Osteoblast (primary cell): ENCODE data around the gene NRDE2. TPM values are rescaled to one million over a fixed set of nuclear protein-coding genes. Genes with fewer than 3 reads are reported as not detected.

ENCODE experiments used
- DNase-seq: peaks from one replicate; pipeline ENCODE4 v3.0.0; 2011; ENCODE audit warnings: low spot score, mixed read lengths; ENCODE audit not compliant: insufficient read length; ENCODE audit errors: missing footprints
- H2AFZ ChIP-seq: 2 replicates; pipeline ENCODE4 v1.6.0; 2011; ENCODE audit warnings: mild to moderate bottlenecking, low read length
- H3K27ac ChIP-seq: 2 replicates; pipeline ENCODE4 v1.5.1; 2011; ENCODE audit warnings: mild to moderate bottlenecking, low read depth, low read length, moderate library complexity
- H3K27me3 ChIP-seq: 2 replicates; pipeline ENCODE4 v1.6.0; 2012; ENCODE audit warnings: mild to moderate bottlenecking, control low read depth, inconsistent platforms, low read length, moderate library complexity; ENCODE audit not compliant: insufficient read depth
- H3K36me3 ChIP-seq: 2 replicates; pipeline ENCODE4 v1.5.1; 2011; ENCODE audit warnings: mild to moderate bottlenecking, low read length, control low read depth, moderate library complexity; ENCODE audit not compliant: insufficient read depth
- H3K4me1 ChIP-seq: 2 replicates; pipeline ENCODE4 v1.5.1; 2011; ENCODE audit warnings: mild to moderate bottlenecking, low read length, control low read depth, moderate library complexity; ENCODE audit not compliant: insufficient read depth
- H3K4me2 ChIP-seq: 2 replicates; pipeline ENCODE4 v1.6.0; 2011; ENCODE audit warnings: mild to moderate bottlenecking, low read length; ENCODE audit not compliant: insufficient read depth
- H3K4me3 ChIP-seq: fragments of 200-600 bp; sonication (generic); 3 replicates; pipeline ENCODE4 v1.5.1; 2012; ENCODE audit warnings: mild to moderate bottlenecking, low read length, inconsistent platforms; ENCODE audit not compliant: insufficient read depth
- H3K79me2 ChIP-seq: 2 replicates; pipeline ENCODE4 v1.6.0; 2012; ENCODE audit warnings: mild to moderate bottlenecking, low read length, control low read depth, inconsistent platforms; ENCODE audit not compliant: insufficient read depth
- H3K9me3 ChIP-seq: 2 replicates; pipeline ENCODE4 v1.5.1; 2011; ENCODE audit warnings: low read depth, low read length, control low read depth
- H4K20me1 ChIP-seq: 2 replicates; pipeline ENCODE4 v1.6.0; 2012; ENCODE audit warnings: mild to moderate bottlenecking, low read length, control low read depth; ENCODE audit not compliant: insufficient read depth
- total RNA-seq: library from RNA; depleted of rRNA; stranded (reverse); fragments of >200 nt; gene quantifications from 2 replicates; pipeline ENCODE4 v1.2.3, GENCODE V29; 2012
- TF ChIP-seq, protein P1 (sequence below): IDR thresholded peaks from 2 replicates; pipeline ENCODE4 v1.5.1; 2011; ENCODE audit warnings: mild to moderate bottlenecking, low read depth, low read length, moderate library complexity; ENCODE audit errors: extremely low read depth

NRDE2 gene
- total RNA-seq, 1 donor: 11.2 TPM

DNA sequence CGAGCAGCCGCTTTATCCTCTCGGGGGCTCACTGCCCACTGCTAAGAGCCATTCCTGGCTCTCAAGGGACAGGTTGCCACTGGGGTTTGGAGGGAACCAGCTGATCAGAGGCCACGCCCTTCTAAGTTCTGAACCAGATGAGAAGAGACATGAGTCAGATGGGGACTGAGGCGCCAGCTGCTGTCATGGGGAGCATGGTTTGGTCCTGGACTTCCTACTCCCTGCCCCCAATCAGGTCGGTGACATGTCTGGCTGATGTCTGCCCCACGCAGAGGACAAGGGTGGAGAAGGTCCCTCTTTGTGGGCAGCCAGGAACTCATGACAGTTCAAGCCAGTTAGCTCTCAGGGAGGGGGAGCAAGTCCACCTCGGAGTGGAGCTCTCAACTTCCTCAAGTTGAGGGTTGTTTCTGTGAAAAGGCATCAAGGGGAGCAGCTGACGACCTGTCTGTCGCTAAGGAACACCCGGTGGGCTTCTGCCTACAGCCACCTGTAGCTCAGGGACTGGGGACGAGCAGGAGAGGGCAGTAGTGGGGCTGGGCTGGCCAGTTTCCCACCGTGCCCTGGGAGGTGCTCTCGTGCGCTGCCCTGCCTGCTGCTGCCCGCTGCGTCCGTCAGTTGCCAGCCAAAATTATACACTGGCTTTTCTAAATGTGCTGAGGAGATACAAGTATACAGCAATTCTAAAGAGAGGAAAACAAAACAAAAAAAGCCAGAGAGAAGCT lies 54.9 kb downstream of the NRDE2 start:
- Histone ChIP-seq H3K4me1 (peaks cover 42% of the 10 kb centered on the region), H3K79me2 (no peaks in the 10 kb centered on the region), H3K27ac (peak overlapping the region; percentile 91), H3K27me3 (no peaks in the 10 kb centered on the region), H2AFZ (no peak overlapping the region), H3K4me2 (no peak overlapping the region), H3K36me3 (peaks cover 40% of the 10 kb centered on the region), H3K4me3 (no peak overlapping the region), H4K20me1 (no peaks in the 10 kb centered on the region), H3K9me3 (no peaks in the 10 kb centered on the region)
- peak; percentile 82 for DNase-seq
- TF ChIP-seq, protein P1, sequence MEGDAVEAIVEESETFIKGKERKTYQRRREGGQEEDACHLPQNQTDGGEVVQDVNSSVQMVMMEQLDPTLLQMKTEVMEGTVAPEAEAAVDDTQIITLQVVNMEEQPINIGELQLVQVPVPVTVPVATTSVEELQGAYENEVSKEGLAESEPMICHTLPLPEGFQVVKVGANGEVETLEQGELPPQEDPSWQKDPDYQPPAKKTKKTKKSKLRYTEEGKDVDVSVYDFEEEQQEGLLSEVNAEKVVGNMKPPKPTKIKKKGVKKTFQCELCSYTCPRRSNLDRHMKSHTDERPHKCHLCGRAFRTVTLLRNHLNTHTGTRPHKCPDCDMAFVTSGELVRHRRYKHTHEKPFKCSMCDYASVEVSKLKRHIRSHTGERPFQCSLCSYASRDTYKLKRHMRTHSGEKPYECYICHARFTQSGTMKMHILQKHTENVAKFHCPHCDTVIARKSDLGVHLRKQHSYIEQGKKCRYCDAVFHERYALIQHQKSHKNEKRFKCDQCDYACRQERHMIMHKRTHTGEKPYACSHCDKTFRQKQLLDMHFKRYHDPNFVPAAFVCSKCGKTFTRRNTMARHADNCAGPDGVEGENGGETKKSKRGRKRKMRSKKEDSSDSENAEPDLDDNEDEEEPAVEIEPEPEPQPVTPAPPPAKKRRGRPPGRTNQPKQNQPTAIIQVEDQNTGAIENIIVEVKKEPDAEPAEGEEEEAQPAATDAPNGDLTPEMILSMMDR: no peak

DNA sequence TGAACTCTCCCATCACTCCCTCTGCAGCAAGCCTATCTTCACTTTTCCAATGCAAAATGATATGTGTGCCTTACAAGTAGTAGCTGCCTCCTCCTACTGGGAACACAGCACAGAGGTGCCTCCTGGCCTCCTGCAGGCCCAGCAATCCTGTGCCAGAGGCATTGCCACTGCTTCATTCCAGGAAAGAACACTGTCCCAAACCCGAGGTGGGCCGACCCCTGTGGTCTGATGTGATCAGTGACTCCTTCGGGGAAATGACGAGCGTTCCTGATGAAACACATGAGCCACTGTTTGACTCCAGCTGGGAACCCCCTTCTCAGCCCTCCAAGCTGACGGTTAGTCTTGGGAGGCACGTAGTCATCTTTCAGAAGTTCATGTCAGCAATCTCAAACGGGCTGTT lies 55.9 kb downstream of the NRDE2 start:
- Histone ChIP-seq H3K9me3 (no peaks in the 10 kb centered on the region), H3K27me3 (no peaks in the 10 kb centered on the region), H3K79me2 (no peaks in the 10 kb centered on the region), H4K20me1 (no peaks in the 10 kb centered on the region), H2AFZ (no peak overlapping the region), H3K4me1 (peaks cover 32% of the 10 kb centered on the region), H3K27ac (peak overlapping the region; percentile 91), H3K4me2 (peak overlapping the region; percentile 62), H3K4me3 (no peak overlapping the region), H3K36me3 (peaks cover 47% of the 10 kb centered on the region)
- DNase-seq: peak; percentile 66
- TF ChIP-seq, protein P1: no peak

DNA sequence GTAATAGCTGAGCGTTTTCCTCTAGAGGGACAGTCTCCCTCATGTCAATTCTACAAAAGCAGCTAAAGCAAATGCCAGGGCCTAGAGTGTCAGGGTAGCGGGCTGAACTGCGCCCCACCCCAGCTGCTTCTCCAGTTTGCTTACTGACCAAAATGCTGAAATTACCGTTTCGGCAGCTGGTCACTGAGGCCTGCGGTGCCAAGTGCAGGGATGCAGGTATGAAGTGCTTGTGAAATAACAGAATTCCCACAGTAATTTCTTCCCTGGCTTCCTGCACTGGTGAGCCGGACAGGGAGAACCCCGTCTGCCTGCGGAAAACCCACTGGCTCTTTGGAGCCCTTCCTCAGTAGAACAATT lies 56.3 kb downstream of the NRDE2 start:
- TF ChIP-seq, protein P1: no peak
- peak overlapping the region; percentile 62 for H3K4me2 ChIP-seq
- no peaks in the 10 kb centered on the region for H3K27me3 ChIP-seq
- H3K79me2 ChIP-seq: no peaks in the 10 kb centered on the region
- DNase-seq: no peak
- H2AFZ ChIP-seq: no peak overlapping the region
- H3K4me3 ChIP-seq: peak overlapping the region; percentile 13
- H3K4me1 ChIP-seq: peaks cover 28% of the 10 kb centered on the region
- H4K20me1 ChIP-seq: no peaks in the 10 kb centered on the region
- H3K27ac ChIP-seq: peak overlapping the region; percentile 91
- peaks cover 47% of the 10 kb centered on the region for H3K36me3 ChIP-seq
- no peaks in the 10 kb centered on the region for H3K9me3 ChIP-seq

DNA sequence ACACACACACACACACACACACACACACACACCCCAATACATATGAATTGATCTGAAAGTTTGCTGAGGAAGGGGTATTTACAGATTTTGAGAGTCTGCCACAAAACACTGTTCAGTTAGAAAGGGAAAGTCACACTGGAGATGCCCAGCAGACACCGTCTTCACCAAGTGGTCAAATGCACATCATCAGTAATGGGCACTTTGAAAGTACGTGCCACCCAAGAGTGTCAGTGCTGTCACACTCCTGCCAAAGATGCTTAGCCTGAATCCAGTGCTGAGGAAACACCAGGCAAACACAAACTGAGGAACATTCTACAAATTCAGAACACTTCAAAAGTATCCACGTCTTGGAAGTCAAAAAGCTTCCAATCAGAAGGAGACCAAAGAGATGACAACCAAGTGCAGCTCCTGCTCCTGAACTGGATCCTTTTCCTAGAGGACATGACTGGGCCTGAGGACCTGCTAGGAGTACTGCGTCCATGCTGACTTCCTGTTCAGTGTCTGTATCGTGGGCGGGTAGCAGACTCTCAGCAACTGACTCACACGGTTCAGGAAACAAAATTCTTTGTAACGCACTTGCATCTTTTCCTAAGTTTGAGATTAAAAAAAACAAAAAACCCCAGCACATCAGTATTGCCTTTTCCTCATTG lies 56.8 kb downstream of the NRDE2 start:
- DNase-seq: peak; percentile 89

More for the DNA sequence above, 56.8 kb downstream of the NRDE2 start:
- Histone ChIP-seq H3K36me3 (peaks cover 50% of the 10 kb centered on the region), H4K20me1 (no peaks in the 10 kb centered on the region), H3K27me3 (no peaks in the 10 kb centered on the region), H3K4me2 (peak overlapping the region; percentile 62), H2AFZ (peak overlapping the region; percentile 21), H3K9me3 (no peaks in the 10 kb centered on the region), H3K4me1 (peaks cover 28% of the 10 kb centered on the region), H3K27ac (peak overlapping the region; percentile 91), H3K4me3 (peak overlapping the region; percentile 13), H3K79me2 (no peaks in the 10 kb centered on the region)
- TF ChIP-seq, protein P1: no peak
